Vagina (tissue), 2 donors: ENCODE results near the gene FNDC10. TPM values are rescaled to one million over a fixed set of nuclear protein-coding genes. Genes with fewer than 3 reads are reported as not detected.
A peak's percentile ranks its signal among the peaks of the same experiment; 100 is the strongest.

ENCODE experiments used
- DNase-seq, 2 donors: peaks; one replicate each; pipeline ENCODE4 v3.0.0-alpha.2; 2017; ENCODE audit errors: extremely low spot score in 2 of 2
- H3K27ac ChIP-seq: fragments of 200-600 bp; sonication (generic); one replicate; pipeline ENCODE4 v1.5.1; 2019
- H3K27me3 ChIP-seq: fragments of 200-600 bp; sonication (generic); one replicate; pipeline ENCODE4 v1.5.1; 2019
- H3K36me3 ChIP-seq, 2 donors: fragments of 200-600 bp; sonication (generic); one replicate each; pipeline ENCODE4 v1.5.1; 2017 to 2019
- H3K4me1 ChIP-seq: fragments of 200-600 bp; sonication (generic); one replicate; pipeline ENCODE4 v1.5.1; 2019
- H3K4me3 ChIP-seq, 2 donors: fragments of 200-600 bp; sonication (generic); 1 replicate in 1 of 2; 2 replicates in 1 of 2; pipeline ENCODE4 v1.5.1; 2016 to 2019
- H3K9me3 ChIP-seq: fragments of 200-600 bp; sonication (generic); one replicate; pipeline ENCODE4 v1.5.1; 2019
- CTCF ChIP-seq, 3 experiments: fragments of 450-650 bp in 2 of 3; fragments of 200-600 bp in 1 of 3; sonication (generic) in 1 of 3; IDR thresholded peaks; one replicate each; pipeline ENCODE4 v1.5.1; 2017 to 2019; ENCODE audit warnings: antibody characterized with exemption in 3 of 3, mild to moderate bottlenecking in 2 of 3, moderate library complexity in 2 of 3
- POLR2A ChIP-seq, 2 donors: fragments of 450-650 bp; IDR thresholded peaks; one replicate each; pipeline ENCODE4 v1.6.1; 2017; ENCODE audit warnings: antibody characterized with exemption in 2 of 2, mild to moderate bottlenecking in 2 of 2, moderate library complexity in 2 of 2
- POLR2AphosphoS5 ChIP-seq, 2 donors: sonication (generic); formaldehyde crosslinking; IDR thresholded peaks; one replicate each; pipeline ENCODE4 v1.9.0; 2017; ENCODE audit warnings: antibody characterized with exemption in 2 of 2, mild to moderate bottlenecking in 2 of 2, low read depth in 1 of 2; ENCODE audit not compliant: insufficient read depth in 1 of 2
- intact Hi-C: fragments of 100-400 bp; cut with DNase I; formaldehyde crosslinking; loops from one replicate; pipeline ENCODE4 v1.15.1; 2023
- total RNA-seq: library from RNA; depleted of rRNA; stranded (reverse); fragments of >200 nt; gene quantifications from one replicate; pipeline ENCODE4 v1.2.3, GENCODE V29; 2016

The FNDC10 gene
- total RNA-seq, 1 donor from 2014 or later, result 6.1 TPM

GRCh38 chr1:1600861-1601563 lies 1.1 kb upstream of the FNDC10 start:
- H3K9me3 ChIP-seq, result no peaks in the 10 kb centered on the region
- intact Hi-C loops, result no loop called here
- H3K27me3 ChIP-seq, result peaks cover 3% of the 10 kb centered on the region
- peak overlapping the region in 1 of 2 donors; percentile 47 for H3K4me3 ChIP-seq
- no peak overlapping the region for H3K27ac ChIP-seq
- H3K36me3 ChIP-seq, result no peaks in the 10 kb centered on the region
- peaks cover 9% of the 10 kb centered on the region for H3K4me1 ChIP-seq
- TF ChIP-seq POLR2AphosphoS5 (IDR thresholded peaks at IDR 0.05; ENCODE audit: insufficient read depth in 1 of 2, low read depth in 1 of 2), result no peak
- TF ChIP-seq POLR2A (IDR thresholded peaks at IDR 0.05), result no peak
- no peak for TF ChIP-seq CTCF (IDR thresholded peaks at IDR 0.05)
- DNase-seq, result no peak

- DNase-seq, result no peak
- Histone ChIP-seq H3K27ac (no peak overlapping the region), H3K4me1 (peaks cover 9% of the 10 kb centered on the region), H3K36me3 (no peaks in the 10 kb centered on the region), H3K4me3 (peak overlapping the region; percentile 28 to 38), H3K27me3 (peaks cover 3% of the 10 kb centered on the region), H3K9me3 (no peaks in the 10 kb centered on the region)
- TF ChIP-seq POLR2AphosphoS5 (IDR thresholded peaks at IDR 0.05; ENCODE audit: insufficient read depth in 1 of 2, low read depth in 1 of 2) (no peak), POLR2A (IDR thresholded peaks at IDR 0.05) (no peak), CTCF (IDR thresholded peaks at IDR 0.05) (no peak)
- intact Hi-C loops, result no loop called here
Measured at GRCh38 chr1:1599030-1599934, 653 bp downstream of the FNDC10 start.

- DNase-seq, result no peak
- Histone ChIP-seq H3K36me3 (no peaks in the 10 kb centered on the region), H3K9me3 (no peaks in the 10 kb centered on the region), H3K4me1 (peaks cover 9% of the 10 kb centered on the region), H3K27me3 (peaks cover 3% of the 10 kb centered on the region), H3K4me3 (no peak overlapping the region), H3K27ac (no peak overlapping the region)
- intact Hi-C loops, result no loop called here
- TF ChIP-seq POLR2AphosphoS5 (IDR thresholded peaks at IDR 0.05; ENCODE audit: insufficient read depth in 1 of 2, low read depth in 1 of 2) (no peak), POLR2A (IDR thresholded peaks at IDR 0.05) (no peak), CTCF (IDR thresholded peaks at IDR 0.05) (no peak)
Measured at GRCh38 chr1:1598720-1599029, 1.3 kb downstream of the FNDC10 start.

GRCh38 chr1:1598051-1598719 lies 1.8 kb downstream of the FNDC10 start:
- H3K4me1 ChIP-seq, result peaks cover 9% of the 10 kb centered on the region
- intact Hi-C loops, result no loop called here
- H3K27ac ChIP-seq, result no peak overlapping the region
- TF ChIP-seq POLR2A (IDR thresholded peaks at IDR 0.05) (no peak), CTCF (IDR thresholded peaks at IDR 0.05) (no peak), POLR2AphosphoS5 (IDR thresholded peaks at IDR 0.05; ENCODE audit: insufficient read depth in 1 of 2, low read depth in 1 of 2) (no peak)
- H3K27me3 ChIP-seq, result peaks cover 3% of the 10 kb centered on the region
- DNase-seq, result no peak
- no peaks in the 10 kb centered on the region for H3K36me3 ChIP-seq
- no peaks in the 10 kb centered on the region for H3K9me3 ChIP-seq
- no peak overlapping the region for H3K4me3 ChIP-seq
